Stimulated activated naive CD8-positive, alpha-beta T cell treated with anti-CD3 and anti-CD28 coated beads, Interleukin-15, Interleukin-2, amounts not matched to agents 100 ng/mL and 50 ng/mL, for 24 hours (primary cell): ENCODE results near the gene FNDC3B.
A peak's percentile ranks its signal among the peaks of the same experiment; 100 is the strongest.

ENCODE experiments used
- H3K27ac Mint-ChIP-seq: one replicate; pipeline ENCODE4 v1.8.0; 2021; ENCODE audit warnings: mild to moderate bottlenecking, mixed read lengths
- H3K27me3 Mint-ChIP-seq: one replicate; pipeline ENCODE4 v1.8.0; 2021; ENCODE audit warnings: mixed read lengths
- H3K36me3 Mint-ChIP-seq: one replicate; pipeline ENCODE4 v1.8.0; 2021; ENCODE audit warnings: low read depth, mixed read lengths
- H3K4me1 Mint-ChIP-seq: one replicate; pipeline ENCODE4 v1.8.0; 2021; ENCODE audit warnings: low read depth, mixed read lengths
- H3K4me3 Mint-ChIP-seq: one replicate; pipeline ENCODE4 v1.8.0; 2021; ENCODE audit warnings: mild to moderate bottlenecking, mixed read lengths
- H3K9me3 Mint-ChIP-seq: one replicate; pipeline ENCODE4 v1.8.0; 2021; ENCODE audit warnings: mixed read lengths

The FNDC3B gene

GRCh38 chr3:172097585-172097984, 58.2 kb downstream of the FNDC3B start:
- Mint-ChIP-seq H3K27ac (no peak overlapping the region), H3K4me1 (peaks cover 66% of the 10 kb centered on the region), H3K36me3 (peaks cover under 1% of the 10 kb centered on the region), H3K27me3 (no peaks in the 10 kb centered on the region), H3K4me3 (no peak overlapping the region), H3K9me3 (no peaks in the 10 kb centered on the region)

- H3K27me3 Mint-ChIP-seq = no peaks in the 10 kb centered on the region
Measured at GRCh38 chr3:172098698-172099494, 59.5 kb downstream of the FNDC3B start.

GRCh38 chr3:172099495-172099808, 60.1 kb downstream of the FNDC3B start:
- Mint-ChIP-seq H3K4me3 (no peak overlapping the region), H3K27ac (no peak overlapping the region), H3K27me3 (no peaks in the 10 kb centered on the region), H3K4me1 (peaks cover 81% of the 10 kb centered on the region), H3K9me3 (no peaks in the 10 kb centered on the region), H3K36me3 (no peaks in the 10 kb centered on the region)

More at GRCh38 chr3:172098698-172099494, 59.5 kb downstream of the FNDC3B start:
- H3K4me3 Mint-ChIP-seq = no peak overlapping the region
- no peak overlapping the region for H3K27ac Mint-ChIP-seq
- H3K4me1 Mint-ChIP-seq = peaks cover 79% of the 10 kb centered on the region
- no peaks in the 10 kb centered on the region for H3K9me3 Mint-ChIP-seq
- no peaks in the 10 kb centered on the region for H3K36me3 Mint-ChIP-seq

- H3K36me3 Mint-ChIP-seq = no peaks in the 10 kb centered on the region
- H3K4me1 Mint-ChIP-seq = peaks cover 81% of the 10 kb centered on the region
- H3K4me3 Mint-ChIP-seq = no peak overlapping the region
- H3K27ac Mint-ChIP-seq = no peak overlapping the region
- H3K27me3 Mint-ChIP-seq = no peaks in the 10 kb centered on the region
- H3K9me3 Mint-ChIP-seq = no peaks in the 10 kb centered on the region
Measured at GRCh38 chr3:172100482-172100881, 61.1 kb downstream of the FNDC3B start.

- Mint-ChIP-seq H3K27ac (no peak overlapping the region), H3K9me3 (no peaks in the 10 kb centered on the region), H3K27me3 (no peaks in the 10 kb centered on the region), H3K36me3 (no peaks in the 10 kb centered on the region), H3K4me3 (no peak overlapping the region), H3K4me1 (peaks cover 82% of the 10 kb centered on the region)
Measured at GRCh38 chr3:172101107-172101506, 61.7 kb downstream of the FNDC3B start.

GRCh38 chr3:172102123-172102882, 62.9 kb downstream of the FNDC3B start:
- no peaks in the 10 kb centered on the region for H3K9me3 Mint-ChIP-seq
- peaks cover 84% of the 10 kb centered on the region for H3K4me1 Mint-ChIP-seq
- H3K4me3 Mint-ChIP-seq = peak overlapping the region; percentile 32
- peaks cover 3% of the 10 kb centered on the region for H3K27me3 Mint-ChIP-seq
- peaks cover 3% of the 10 kb centered on the region for H3K36me3 Mint-ChIP-seq
- H3K27ac Mint-ChIP-seq = no peak overlapping the region

- H3K4me3 Mint-ChIP-seq = peak overlapping the region; percentile 32
- H3K27me3 Mint-ChIP-seq = peaks cover 6% of the 10 kb centered on the region
- H3K9me3 Mint-ChIP-seq = no peaks in the 10 kb centered on the region
- peaks cover 6% of the 10 kb centered on the region for H3K36me3 Mint-ChIP-seq
- no peak overlapping the region for H3K27ac Mint-ChIP-seq
- peaks cover 85% of the 10 kb centered on the region for H3K4me1 Mint-ChIP-seq
Measured at GRCh38 chr3:172102883-172103310, 63.5 kb downstream of the FNDC3B start.

- peaks cover 9% of the 10 kb centered on the region for H3K27me3 Mint-ChIP-seq
- peaks cover 6% of the 10 kb centered on the region for H3K36me3 Mint-ChIP-seq
- H3K9me3 Mint-ChIP-seq = no peaks in the 10 kb centered on the region
- H3K4me1 Mint-ChIP-seq = peaks cover 88% of the 10 kb centered on the region
- no peak overlapping the region for H3K4me3 Mint-ChIP-seq
- no peak overlapping the region for H3K27ac Mint-ChIP-seq
Measured at GRCh38 chr3:172103724-172104123, 64.3 kb downstream of the FNDC3B start.

- Mint-ChIP-seq H3K4me3 (no peak overlapping the region), H3K4me1 (peaks cover 90% of the 10 kb centered on the region), H3K36me3 (peaks cover 6% of the 10 kb centered on the region), H3K9me3 (no peaks in the 10 kb centered on the region), H3K27ac (no peak overlapping the region), H3K27me3 (peaks cover 10% of the 10 kb centered on the region)
Measured at GRCh38 chr3:172104471-172105072, 65.2 kb downstream of the FNDC3B start.

GRCh38 chr3:172106037-172106954, 66.9 kb downstream of the FNDC3B start:
- Mint-ChIP-seq H3K27ac (peak overlapping the region; percentile 90), H3K9me3 (no peaks in the 10 kb centered on the region), H3K4me1 (peaks cover 84% of the 10 kb centered on the region), H3K4me3 (peak overlapping the region; percentile 79), H3K27me3 (peaks cover 10% of the 10 kb centered on the region), H3K36me3 (peaks cover 6% of the 10 kb centered on the region)

- H3K4me3 Mint-ChIP-seq = peak overlapping the region; percentile 79
- peak overlapping the region; percentile 90 for H3K27ac Mint-ChIP-seq
- peaks cover 77% of the 10 kb centered on the region for H3K4me1 Mint-ChIP-seq
- peaks cover 10% of the 10 kb centered on the region for H3K27me3 Mint-ChIP-seq
- peaks cover 6% of the 10 kb centered on the region for H3K36me3 Mint-ChIP-seq
- H3K9me3 Mint-ChIP-seq = no peaks in the 10 kb centered on the region
Measured at GRCh38 chr3:172106989-172107388, 67.6 kb downstream of the FNDC3B start.

GRCh38 chr3:172107403-172107802, 68.0 kb downstream of the FNDC3B start:
- Mint-ChIP-seq H3K27ac (peak overlapping the region; percentile 90), H3K4me3 (peak overlapping the region; percentile 79), H3K4me1 (peaks cover 73% of the 10 kb centered on the region), H3K36me3 (peaks cover 9% of the 10 kb centered on the region), H3K9me3 (no peaks in the 10 kb centered on the region), H3K27me3 (peaks cover 10% of the 10 kb centered on the region)

GRCh38 chr3:172110127-172110779, 70.9 kb downstream of the FNDC3B start:
- H3K9me3 Mint-ChIP-seq = no peaks in the 10 kb centered on the region
- H3K27me3 Mint-ChIP-seq = peaks cover 15% of the 10 kb centered on the region
- H3K4me1 Mint-ChIP-seq = peaks cover 44% of the 10 kb centered on the region
- H3K27ac Mint-ChIP-seq = no peak overlapping the region
- H3K4me3 Mint-ChIP-seq = no peak overlapping the region
- peaks cover 27% of the 10 kb centered on the region for H3K36me3 Mint-ChIP-seq

- Mint-ChIP-seq H3K36me3 (peaks cover 27% of the 10 kb centered on the region), H3K4me3 (no peak overlapping the region), H3K9me3 (no peaks in the 10 kb centered on the region), H3K4me1 (peaks cover 35% of the 10 kb centered on the region), H3K27me3 (peaks cover 15% of the 10 kb centered on the region), H3K27ac (no peak overlapping the region)
Measured at GRCh38 chr3:172111163-172111562, 71.8 kb downstream of the FNDC3B start.
